ENCODE data around the gene SSRP1. TPM values are rescaled to one million over a fixed set of nuclear protein-coding genes. Genes with fewer than 3 reads are reported as not detected.

SSRP1 gene
- polyA plus RNA-seq, 1 donor from 2014 or later, result 84.7 TPM

- Histone ChIP-seq H3K9me3 (ENCODE audit: low read length) (no peaks in the 10 kb centered on the region), H3K4me2 (ENCODE audit: low read length) (no peak overlapping the region), H3K9me2 (ENCODE audit: insufficient read depth, low read length) (no peaks in the 10 kb centered on the region), H2AFZ (ENCODE audit: low read depth, low read length) (no peak overlapping the region), H3K79me2 (replicated peaks; ENCODE audit: insufficient read depth, low read length) (no peaks in the 10 kb centered on the region), H4K20me1 (ENCODE audit: insufficient read depth) (no peaks in the 10 kb centered on the region), H3K4me3 (ENCODE audit: low read length) (no peak overlapping the region), H3K27me3 (ENCODE audit: insufficient read depth, low read depth, low read length) (no peaks in the 10 kb centered on the region), H3K9ac (ENCODE audit: low read length) (no peak overlapping the region), H3K27ac (ENCODE audit: low read length) (no peak overlapping the region), H3F3A (ENCODE audit: insufficient read depth, low read length, poor library complexity, severe bottlenecking) (no peaks in the 10 kb centered on the region), H3K36me3 (ENCODE audit: insufficient read depth, low read length) (no peaks in the 10 kb centered on the region)
- no peak for TF ChIP-seq MXI1 (conservative IDR thresholded peaks at IDR 0.05; ENCODE audit: poor library complexity, severe bottlenecking)
- no peak for TF ChIP-seq TAF1 (IDR thresholded peaks at IDR 0.05; ENCODE audit: low read depth)
- TF ChIP-seq REST (IDR thresholded peaks at IDR 0.05; ENCODE audit: borderline replicate concordance), result no peak
- no peak for TF ChIP-seq EZH2 (IDR thresholded peaks at IDR 0.05; ENCODE audit: borderline replicate concordance, insufficient read depth, low read length, poor library complexity, severe bottlenecking)
- no peak for TF ChIP-seq SMC3 (conservative IDR thresholded peaks at IDR 0.05; ENCODE audit: poor library complexity)
- no peak for TF ChIP-seq RAD21 (conservative IDR thresholded peaks at IDR 0.05)
These were observed 27.1 kb downstream of the SSRP1 start for GRCh38 chr11:57308426-57309060.

GRCh38 chr11:57307666-57308270, 27.9 kb downstream of the SSRP1 start:
- H3F3A ChIP-seq (ENCODE audit: insufficient read depth, low read length, poor library complexity, severe bottlenecking), result no peaks in the 10 kb centered on the region
- no peaks in the 10 kb centered on the region for H3K79me2 ChIP-seq (replicated peaks; ENCODE audit: insufficient read depth, low read length)
- H3K9ac ChIP-seq (ENCODE audit: low read length), result no peak overlapping the region
- H3K27me3 ChIP-seq (ENCODE audit: insufficient read depth, low read depth, low read length), result no peaks in the 10 kb centered on the region
- H3K4me2 ChIP-seq (ENCODE audit: low read length), result no peak overlapping the region
- no peaks in the 10 kb centered on the region for H4K20me1 ChIP-seq (ENCODE audit: insufficient read depth)
- no peak for TF ChIP-seq TAF1 (IDR thresholded peaks at IDR 0.05; ENCODE audit: low read depth)
- TF ChIP-seq EP300 (conservative IDR thresholded peaks at IDR 0.05; ENCODE audit: poor library complexity, severe bottlenecking), result no peak
- TF ChIP-seq CTCF (IDR thresholded peaks at IDR 0.05; ENCODE audit: poor library complexity, severe bottlenecking), result no peak
- TF ChIP-seq SMC3 (conservative IDR thresholded peaks at IDR 0.05; ENCODE audit: poor library complexity), result no peak
- TF ChIP-seq RAD21 (conservative IDR thresholded peaks at IDR 0.05), result no peak
- no peak for TF ChIP-seq POLR2AphosphoS5 (IDR thresholded peaks at IDR 0.05)
- TF ChIP-seq EZH2 (IDR thresholded peaks at IDR 0.05; ENCODE audit: borderline replicate concordance, insufficient read depth, low read length, poor library complexity, severe bottlenecking), result no peak
- no peak for TF ChIP-seq REST (IDR thresholded peaks at IDR 0.05; ENCODE audit: borderline replicate concordance)
- TF ChIP-seq MXI1 (conservative IDR thresholded peaks at IDR 0.05; ENCODE audit: poor library complexity, severe bottlenecking), result no peak
- H3K27ac ChIP-seq (ENCODE audit: low read length), result no peak overlapping the region
- H3K36me3 ChIP-seq (ENCODE audit: insufficient read depth, low read length), result no peaks in the 10 kb centered on the region
- H3K9me3 ChIP-seq (ENCODE audit: low read length), result no peaks in the 10 kb centered on the region
- no peak overlapping the region for H3K4me3 ChIP-seq (ENCODE audit: low read length)
- H2AFZ ChIP-seq (ENCODE audit: low read depth, low read length), result no peak overlapping the region
- no peaks in the 10 kb centered on the region for H3K9me2 ChIP-seq (ENCODE audit: insufficient read depth, low read length)

All from neural cell (in vitro differentiated cells).